HG02840 (cell line): Measurements from ENCODE around the gene ASPDH.
A peak's percentile ranks its signal among the peaks of the same experiment; 100 is the strongest.
"Not testable (repeated sequence)": the region's sequence is repeated elsewhere in the genome, so short reads cannot be mapped to it uniquely, and the experiment has no call there.

ENCODE experiments used
- ATAC-seq: cut with Tn5 transposase; IDR thresholded peaks from one replicate; pipeline ENCODE4 v1.9.1; 2021; ENCODE audit warnings: mild to moderate bottlenecking, moderate library complexity, moderate number of reproducible peaks; ENCODE audit not compliant: unreplicated experiment, low FRiP score

Gene ASPDH

GRCh38 chr19:50480281-50481111 is 33.2 kb downstream of the ASPDH start:
- ATAC-seq: no peak

- ATAC-seq: no peak
These were observed 33.9 kb downstream of the ASPDH start for GRCh38 chr19:50479761-50480251.

- no peak for ATAC-seq
These were observed 34.6 kb downstream of the ASPDH start for GRCh38 chr19:50478901-50479715.

DNA sequence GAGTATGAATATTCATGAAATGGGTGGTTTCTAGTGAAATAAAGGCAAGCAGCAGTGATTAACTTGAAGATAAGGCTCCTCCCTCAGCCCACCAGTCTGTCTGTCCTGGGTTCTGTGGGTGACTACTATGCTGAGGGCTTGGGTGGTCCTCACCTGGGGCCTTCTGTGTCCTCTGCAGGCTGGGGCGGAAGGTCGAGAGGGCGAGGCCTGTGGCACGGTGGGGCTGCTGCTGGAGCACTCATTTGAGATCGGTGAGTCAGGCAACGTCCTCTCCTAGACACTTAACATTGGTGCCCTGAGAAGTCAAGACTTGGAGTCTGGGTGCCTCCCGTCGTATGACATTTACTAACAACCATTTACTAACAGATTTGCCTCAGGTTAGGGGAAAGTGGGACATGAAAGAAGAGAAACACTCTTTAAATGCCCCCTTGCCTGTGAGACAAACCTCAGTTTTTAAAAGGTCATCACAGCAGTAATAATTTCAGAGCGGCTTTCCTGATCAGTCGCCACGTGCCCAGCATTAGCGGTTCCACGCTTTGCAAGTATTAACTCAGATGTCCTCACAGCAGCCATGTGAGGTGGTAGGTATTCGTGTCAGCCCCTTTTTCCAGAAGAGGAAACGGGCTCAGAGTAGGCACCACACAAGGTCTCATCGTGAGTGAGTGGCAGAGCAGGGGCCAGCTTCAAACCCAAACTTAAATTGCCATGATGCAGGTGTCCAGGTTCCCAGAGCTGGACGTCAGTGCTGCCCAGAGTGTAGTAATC is 35.8 kb downstream of the ASPDH start:
- ATAC-seq: no peak

GRCh38 chr19:50476907-50477238 is 36.8 kb downstream of the ASPDH start:
- ATAC-seq: no peak

- ATAC-seq: peak; percentile 62
These were observed 37.3 kb downstream of the ASPDH start, which contains the start of the genes EMC10 and GARIN5A for GRCh38 chr19:50476224-50476906. TSS of gene EMC10 (plus strand) at chr19:50476507. CDS start at chr19:50476545, 38 bp downstream. TSS of gene GARIN5A (minus strand) at chr19:50476848. CDS start at chr19:50476388, 460 bp downstream.

DNA sequence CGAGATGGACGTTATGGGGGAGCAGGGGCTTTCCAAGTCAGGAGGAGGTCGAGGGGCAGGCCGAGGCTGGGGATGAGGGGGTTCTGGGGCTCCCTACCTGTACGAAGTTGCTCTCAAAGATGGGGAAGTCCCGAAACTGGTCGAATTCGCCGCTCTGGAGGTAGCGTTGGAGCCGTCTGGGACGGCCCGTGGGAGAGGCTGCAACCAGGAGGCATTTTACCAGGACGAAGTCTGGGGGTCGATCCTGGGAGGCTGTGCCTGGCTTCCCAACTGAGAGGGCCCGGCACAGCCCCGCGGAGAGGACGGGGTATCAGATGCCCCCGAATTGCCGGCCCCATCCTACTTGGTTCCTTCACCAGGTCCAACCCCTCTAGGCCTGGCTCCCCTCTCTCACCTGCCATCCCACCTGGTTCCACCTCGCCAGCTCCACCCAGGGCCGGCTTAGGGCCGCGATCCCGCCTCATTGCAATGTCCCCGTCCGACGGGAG is 37.9 kb downstream of the ASPDH start:
- ATAC-seq: peak; percentile 10

GRCh38 chr19:50475101-50475568 is 38.6 kb downstream of the ASPDH start:
- ATAC-seq: no peak

DNA sequence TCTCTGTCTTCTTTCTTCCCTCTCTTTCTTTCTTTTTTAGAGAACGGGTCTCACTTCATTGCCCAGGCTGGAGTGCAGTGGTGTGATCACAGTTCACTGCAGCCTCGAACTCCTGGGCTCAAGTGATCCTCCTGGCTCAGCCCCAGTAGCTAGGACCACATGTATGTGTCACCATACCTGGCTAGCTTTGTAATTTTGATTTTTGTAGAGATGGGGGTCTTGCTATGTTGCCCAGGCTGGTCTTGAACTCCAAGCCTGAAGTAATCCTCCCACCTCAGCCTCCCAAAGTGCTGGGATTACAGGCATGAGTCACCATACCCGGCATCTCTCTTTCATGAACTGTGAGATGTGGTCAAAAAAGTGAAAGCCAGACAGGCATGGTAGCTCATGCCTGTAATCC is 40.4 kb downstream of the ASPDH start:
- not testable (repeated sequence) for ATAC-seq

GRCh38 chr19:50468818-50469217 is 44.9 kb downstream of the ASPDH start:
- ATAC-seq: no peak

DNA sequence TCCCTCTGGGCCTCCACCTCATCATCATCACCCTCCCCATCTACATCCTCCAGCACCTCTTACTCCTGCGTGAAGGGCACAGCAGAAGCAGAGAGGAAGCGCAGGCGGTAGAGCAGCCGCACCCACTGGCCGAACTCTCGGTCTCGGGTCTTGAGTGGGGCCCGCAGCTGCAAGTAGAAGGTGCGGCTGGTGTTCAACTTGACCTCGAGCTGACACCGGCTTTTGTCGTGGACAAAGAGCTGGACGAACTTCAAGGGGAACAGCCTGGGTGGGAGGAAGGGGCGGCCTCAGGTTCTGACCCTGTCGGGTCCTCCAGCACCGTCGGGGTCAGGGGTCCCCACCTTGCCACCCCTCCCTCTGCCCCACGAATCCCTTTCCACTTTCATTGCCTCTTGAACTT is 46.1 kb downstream of the ASPDH start:
- no peak for ATAC-seq

DNA sequence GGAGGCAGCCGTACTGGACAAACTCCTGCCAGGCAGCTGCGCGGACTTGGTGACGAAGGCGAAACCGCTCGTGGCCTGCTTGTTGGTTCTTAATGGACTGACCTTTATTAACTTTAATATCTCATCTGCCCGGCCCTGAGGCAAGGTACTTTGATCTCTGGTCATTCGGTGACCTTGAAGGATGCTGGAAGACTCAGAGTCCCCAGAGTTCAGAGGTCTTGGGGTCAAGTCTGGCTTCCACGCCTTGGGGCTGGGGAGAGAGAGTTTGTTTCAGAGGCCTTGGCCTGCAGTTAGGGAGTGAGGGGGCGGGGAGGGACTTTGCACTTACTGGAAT is 47.0 kb downstream of the ASPDH start:
- no peak for ATAC-seq

DNA sequence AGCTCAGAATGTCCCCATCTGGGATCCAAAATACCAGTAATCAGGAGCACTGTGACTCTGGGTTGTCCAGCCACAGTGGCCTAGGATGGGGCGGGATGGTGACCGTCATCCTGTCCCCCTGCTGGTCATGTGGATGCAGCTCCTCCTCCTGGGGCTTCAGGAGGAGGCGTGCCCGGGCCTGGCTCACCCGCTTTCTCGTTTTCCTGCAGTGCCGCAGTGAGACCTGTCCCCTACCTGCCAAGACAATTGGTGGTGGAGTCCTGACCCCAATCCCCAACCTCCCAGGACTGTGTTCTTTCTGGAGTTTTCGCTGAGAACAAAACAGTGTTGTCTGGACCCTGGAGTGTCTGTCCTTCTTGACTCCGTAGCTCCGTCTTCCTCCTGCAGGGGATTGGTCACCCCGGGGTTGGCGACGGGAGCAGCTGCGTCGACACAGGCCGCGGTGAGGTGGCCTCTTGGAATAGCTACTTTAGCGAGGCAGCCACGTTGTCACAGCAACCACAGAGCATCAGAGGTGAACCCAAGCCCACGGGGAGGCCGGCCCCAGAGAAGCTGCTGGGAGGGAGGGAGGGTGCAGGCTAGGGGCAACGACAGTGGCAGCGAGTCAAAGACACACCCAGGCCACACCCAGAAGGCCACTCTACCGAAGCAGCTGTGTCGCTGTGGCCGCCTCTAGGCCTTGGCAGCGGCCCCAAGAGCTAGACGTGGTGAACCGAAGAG is 47.6 kb downstream of the ASPDH start:
- ATAC-seq: no peak

DNA sequence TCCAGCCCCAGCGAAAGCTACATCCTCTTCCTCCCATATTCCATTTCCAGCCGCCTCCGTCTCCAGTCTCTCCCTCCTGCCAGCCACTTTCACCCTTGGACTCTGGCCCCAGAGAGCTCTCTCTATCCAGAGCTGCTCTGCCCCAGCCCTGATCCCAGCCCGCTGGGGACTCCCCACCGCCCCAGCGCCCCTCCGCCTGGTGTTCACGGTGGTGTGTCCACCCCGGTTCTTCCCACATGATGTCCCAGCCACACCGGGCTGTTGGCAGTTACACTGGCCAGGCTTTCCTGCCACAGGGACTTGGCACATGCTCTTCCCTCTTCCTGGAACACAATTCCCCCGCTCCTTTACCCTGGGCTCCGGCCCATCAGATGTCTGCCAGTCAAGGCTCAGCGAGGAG is 48.7 kb downstream of the ASPDH start:
- no peak for ATAC-seq

- ATAC-seq: no peak
These were observed 49.4 kb downstream of the ASPDH start for GRCh38 chr19:50464348-50464747.

GRCh38 chr19:50462970-50463369 is 50.7 kb downstream of the ASPDH start:
- ATAC-seq: no peak
